Measurements from ENCODE around the gene KIAA0513.

The KIAA0513 gene

GRCh38 chr16:85093705-85094104 is 66.1 kb downstream of the KIAA0513 start:
- TF ChIP-seq CTCF (conservative IDR thresholded peaks at IDR 0.05) (no peak), ZFX (IDR thresholded peaks at IDR 0.05) (no peak)
- no peak overlapping the region for H3K27ac ChIP-seq

- no peak for TF ChIP-seq ZFX (IDR thresholded peaks at IDR 0.05)
- TF ChIP-seq CTCF (conservative IDR thresholded peaks at IDR 0.05), result no peak
Observed at GRCh38 chr16:85094176-85094805, 66.7 kb downstream of the KIAA0513 start.

GRCh38 chr16:85094812-85095211 is 67.2 kb downstream of the KIAA0513 start:
- H3K27ac ChIP-seq, result no peak overlapping the region
- TF ChIP-seq ZFX (IDR thresholded peaks at IDR 0.05) (no peak), CTCF (conservative IDR thresholded peaks at IDR 0.05) (no peak)

More at GRCh38 chr16:85094176-85094805, 66.7 kb downstream of the KIAA0513 start:
- no peak overlapping the region for H3K27ac ChIP-seq

GRCh38 chr16:85096921-85097320 is 69.3 kb downstream of the KIAA0513 start:
- TF ChIP-seq ZFX (IDR thresholded peaks at IDR 0.05) (no peak), CTCF (conservative IDR thresholded peaks at IDR 0.05) (no peak)
- no peak overlapping the region for H3K27ac ChIP-seq

- TF ChIP-seq ZFX (IDR thresholded peaks at IDR 0.05) (no peak), CTCF (conservative IDR thresholded peaks at IDR 0.05) (no peak)
- no peak overlapping the region for H3K27ac ChIP-seq
Observed at GRCh38 chr16:85098565-85098964, 71.0 kb downstream of the KIAA0513 start.

GRCh38 chr16:85100265-85100664 is 72.7 kb downstream of the KIAA0513 start:
- H3K27ac ChIP-seq, result no peak overlapping the region
- TF ChIP-seq ZFX (IDR thresholded peaks at IDR 0.05) (no peak), CTCF (conservative IDR thresholded peaks at IDR 0.05) (no peak)

GRCh38 chr16:85101956-85102630 is 74.5 kb downstream of the KIAA0513 start:
- TF ChIP-seq ZFX (IDR thresholded peaks at IDR 0.05) (no peak), CTCF (conservative IDR thresholded peaks at IDR 0.05) (no peak)
- H3K27ac ChIP-seq, result no peak overlapping the region
